AG09319 (cell line): ENCODE measurements around the gene IL12RB2.

ENCODE experiments used
- DNase-seq: peaks from one replicate; pipeline ENCODE4 v3.0.0-alpha.2; 2010; ENCODE audit warnings: low read depth; ENCODE audit errors: extremely low read depth
- TF ChIP-seq, protein P1 (sequence below): IDR thresholded peaks from 2 replicates; pipeline ENCODE4 v1.5.1; 2011; ENCODE audit warnings: low read depth, mild to moderate bottlenecking, inconsistent platforms, low read length, moderate library complexity

Gene IL12RB2

DNA sequence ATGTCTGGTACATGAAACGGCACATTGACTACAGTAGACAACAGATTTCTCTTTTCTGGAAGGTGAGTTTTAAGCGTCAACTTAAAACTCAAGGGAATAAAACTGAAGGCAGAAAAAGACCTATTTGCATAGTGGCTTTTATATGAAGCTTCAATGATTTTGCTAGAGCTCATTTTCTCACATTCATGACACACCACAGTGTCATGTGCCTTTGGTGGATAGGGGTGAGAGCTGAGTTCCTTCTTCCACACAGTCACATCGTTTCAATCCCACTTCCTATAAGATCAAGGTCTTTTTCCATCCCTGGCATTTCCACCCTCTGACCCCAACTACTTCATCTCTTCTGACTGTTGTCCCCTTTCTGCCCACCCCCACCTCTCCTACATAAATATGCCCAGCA lies 31.0 kb downstream of the IL12RB2 start:
- DNase-seq, result no peak
- TF ChIP-seq, protein P1, sequence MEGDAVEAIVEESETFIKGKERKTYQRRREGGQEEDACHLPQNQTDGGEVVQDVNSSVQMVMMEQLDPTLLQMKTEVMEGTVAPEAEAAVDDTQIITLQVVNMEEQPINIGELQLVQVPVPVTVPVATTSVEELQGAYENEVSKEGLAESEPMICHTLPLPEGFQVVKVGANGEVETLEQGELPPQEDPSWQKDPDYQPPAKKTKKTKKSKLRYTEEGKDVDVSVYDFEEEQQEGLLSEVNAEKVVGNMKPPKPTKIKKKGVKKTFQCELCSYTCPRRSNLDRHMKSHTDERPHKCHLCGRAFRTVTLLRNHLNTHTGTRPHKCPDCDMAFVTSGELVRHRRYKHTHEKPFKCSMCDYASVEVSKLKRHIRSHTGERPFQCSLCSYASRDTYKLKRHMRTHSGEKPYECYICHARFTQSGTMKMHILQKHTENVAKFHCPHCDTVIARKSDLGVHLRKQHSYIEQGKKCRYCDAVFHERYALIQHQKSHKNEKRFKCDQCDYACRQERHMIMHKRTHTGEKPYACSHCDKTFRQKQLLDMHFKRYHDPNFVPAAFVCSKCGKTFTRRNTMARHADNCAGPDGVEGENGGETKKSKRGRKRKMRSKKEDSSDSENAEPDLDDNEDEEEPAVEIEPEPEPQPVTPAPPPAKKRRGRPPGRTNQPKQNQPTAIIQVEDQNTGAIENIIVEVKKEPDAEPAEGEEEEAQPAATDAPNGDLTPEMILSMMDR, result no peak

DNA sequence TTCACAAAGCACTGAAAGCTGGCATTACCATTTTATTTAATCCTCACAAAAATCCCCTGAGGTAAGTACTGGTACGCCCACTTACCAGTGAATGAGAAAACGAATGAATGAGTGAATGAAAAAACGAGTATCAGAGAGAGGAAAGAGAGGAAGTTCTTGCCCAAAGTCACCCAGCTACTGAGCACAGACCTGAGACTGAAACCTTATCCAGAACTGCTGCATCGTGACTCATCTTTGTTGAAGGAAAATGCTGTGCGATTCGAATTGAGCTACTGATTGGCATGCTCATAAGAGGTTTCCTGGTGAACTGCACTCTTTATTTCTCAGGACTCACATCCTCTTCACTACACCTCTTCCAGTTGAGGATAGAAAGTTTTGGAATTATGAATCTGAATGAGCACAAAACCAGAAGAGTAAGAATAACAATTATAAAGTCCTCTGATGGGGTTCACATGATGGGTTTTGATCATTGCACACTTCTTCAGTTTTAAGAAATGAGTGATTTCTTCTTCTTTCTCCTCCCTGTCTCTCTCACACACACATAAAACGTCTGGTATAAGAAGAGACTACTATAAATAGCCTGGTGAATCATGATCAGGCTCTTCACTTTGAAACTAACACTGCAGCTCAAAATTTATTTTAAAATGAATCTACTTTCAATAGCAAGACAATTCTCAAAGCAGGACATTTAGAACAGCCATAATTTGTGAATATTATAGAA lies 32.1 kb downstream of the IL12RB2 start:
- peak; percentile 25 for DNase-seq
- TF ChIP-seq, protein P1, result no peak

DNA sequence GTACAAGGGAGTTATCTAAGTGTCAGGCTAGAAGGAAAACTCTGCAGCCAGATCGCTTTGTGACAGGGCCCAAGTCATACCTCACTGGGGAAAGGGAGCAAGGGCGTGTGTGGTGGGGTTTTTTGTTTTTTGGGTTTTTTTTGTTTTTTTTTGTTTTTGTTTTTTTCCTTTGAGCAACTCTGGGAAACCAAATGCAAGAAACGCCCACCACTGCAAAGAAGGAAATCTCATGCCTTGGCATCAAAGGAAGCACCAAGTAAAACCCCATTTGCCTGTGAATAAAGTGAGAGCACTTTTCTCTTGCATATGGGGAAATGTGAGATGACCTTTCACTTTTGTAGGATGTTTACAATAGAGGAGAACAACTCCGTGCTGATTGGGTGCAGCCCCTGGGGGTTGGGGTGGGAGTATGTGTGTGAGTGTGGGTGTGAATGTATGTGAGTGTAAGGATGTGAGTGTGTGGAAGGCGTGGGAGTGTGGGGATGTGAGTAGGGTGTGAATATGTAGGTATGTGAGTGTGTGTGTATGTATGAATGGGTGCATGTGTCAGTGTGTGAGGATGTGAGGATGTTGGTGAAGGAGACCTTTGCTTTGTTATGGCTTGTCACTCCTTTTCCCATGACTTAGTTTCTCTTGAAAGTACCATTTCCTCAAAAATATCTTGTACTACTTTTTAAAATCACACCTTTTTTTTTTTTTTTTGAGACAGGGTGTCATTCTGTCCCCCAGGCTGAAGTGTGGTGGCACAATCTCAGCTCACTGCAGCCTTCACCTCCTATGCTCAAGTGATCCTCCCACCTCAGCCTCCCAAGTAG lies 34.6 kb downstream of the IL12RB2 start:
- TF ChIP-seq, protein P1, result no peak
- no peak for DNase-seq

DNA sequence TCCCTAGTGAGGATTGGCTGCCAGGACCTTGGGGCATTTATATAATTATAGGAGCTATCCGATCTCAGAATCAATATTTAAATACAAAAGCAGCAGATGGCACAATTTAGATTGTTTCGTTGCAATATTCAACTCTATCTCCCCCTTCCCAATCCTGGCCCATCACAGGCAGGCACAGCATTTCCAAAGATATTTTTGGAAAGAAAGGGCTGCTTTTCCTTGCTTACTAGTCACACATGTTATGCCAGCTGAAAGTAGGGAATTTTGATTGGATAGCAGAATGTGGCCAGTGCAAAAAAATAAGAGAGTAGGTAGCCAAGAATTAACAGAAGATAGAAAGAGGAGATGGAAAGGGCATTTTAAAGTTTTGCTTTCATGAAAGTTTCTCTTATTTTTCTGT lies 37.9 kb downstream of the IL12RB2 start:
- DNase-seq, result no peak
- TF ChIP-seq, protein P1, result no peak

DNA sequence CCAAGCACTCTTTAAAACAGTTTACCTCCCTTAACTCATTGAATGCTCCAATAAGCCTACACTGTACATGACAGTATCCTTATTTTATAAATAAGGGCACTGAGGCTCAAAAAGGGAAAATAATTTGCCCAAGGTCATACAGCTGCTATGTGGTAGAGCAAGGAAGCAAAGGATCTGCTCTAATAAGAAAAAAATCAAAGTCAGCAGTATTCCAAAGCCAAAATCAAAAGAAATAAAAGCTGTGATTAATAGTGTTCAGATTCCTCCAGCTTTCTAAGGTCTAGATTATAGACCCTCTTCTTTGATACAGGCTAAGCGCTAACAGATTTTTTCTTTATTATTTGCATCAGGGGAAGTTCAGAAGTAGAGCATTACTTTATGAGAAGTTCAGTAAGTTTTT lies 39.3 kb downstream of the IL12RB2 start:
- TF ChIP-seq, protein P1, result no peak
- no peak for DNase-seq

- peak; percentile 29 for DNase-seq
- TF ChIP-seq, protein P1, result peak; percentile 88
Observed at GRCh38 chr1:67347688-67348472, 40.2 kb downstream of the IL12RB2 start.
